Effector memory CD8-positive, alpha-beta T cell (primary cell): ENCODE data around the gene BRWD1.
"Not testable (repeated sequence)": the region's sequence is repeated elsewhere in the genome, so short reads cannot be mapped to it uniquely, and the experiment has no call there.

ENCODE experiments used
- ATAC-seq: fragments of 150-1000 bp; cut with Tn5 transposase; replicated peaks from 2 replicates; pipeline ENCODE4 v1.10.0; 2021; ENCODE audit warnings: mild to moderate bottlenecking, moderate library complexity
- DNase-seq, 3 experiments: peaks; one replicate each; pipeline ENCODE4 v3.0.0; 2021
- H3K27ac Mint-ChIP-seq, 2 donors: one replicate each; pipeline ENCODE4 v1.8.0; 2022; ENCODE audit warnings: mild to moderate bottlenecking in 2 of 2, mixed read lengths in 2 of 2, moderate library complexity in 2 of 2
- H3K27me3 Mint-ChIP-seq, 2 donors: one replicate each; pipeline ENCODE4 v1.8.0; 2022; ENCODE audit warnings: mixed read lengths in 2 of 2
- H3K36me3 Mint-ChIP-seq: one replicate; pipeline ENCODE4 v1.8.0; 2022; ENCODE audit warnings: mild to moderate bottlenecking, moderate library complexity, mixed read lengths; ENCODE audit not compliant: insufficient read depth
- H3K4me1 Mint-ChIP-seq, 2 donors: one replicate each; pipeline ENCODE4 v1.8.0; 2022; ENCODE audit warnings: low read depth in 2 of 2, mixed read lengths in 2 of 2
- H3K4me3 Mint-ChIP-seq, 2 donors: one replicate each; pipeline ENCODE4 v1.8.0; 2022; ENCODE audit warnings: mild to moderate bottlenecking in 2 of 2, mixed read lengths in 2 of 2, moderate library complexity in 2 of 2
- H3K9me3 Mint-ChIP-seq, 2 donors: one replicate each; pipeline ENCODE4 v1.8.0; 2022; ENCODE audit warnings: mixed read lengths in 2 of 2

BRWD1 gene

GRCh38 chr21:39155578-39155977, 157.9 kb downstream of the BRWD1 start:
- no peaks in the 10 kb centered on the region for H3K9me3 Mint-ChIP-seq
- no peak overlapping the region for H3K27ac Mint-ChIP-seq
- DNase-seq (no peak), ATAC-seq (no peak)
- H3K36me3 Mint-ChIP-seq = peaks cover 3% of the 10 kb centered on the region
- no peak overlapping the region for H3K4me3 Mint-ChIP-seq
- H3K27me3 Mint-ChIP-seq = peaks cover 12 to 26% of the 10 kb centered on the region in 2 donors
- no peaks in the 10 kb centered on the region for H3K4me1 Mint-ChIP-seq

DNA sequence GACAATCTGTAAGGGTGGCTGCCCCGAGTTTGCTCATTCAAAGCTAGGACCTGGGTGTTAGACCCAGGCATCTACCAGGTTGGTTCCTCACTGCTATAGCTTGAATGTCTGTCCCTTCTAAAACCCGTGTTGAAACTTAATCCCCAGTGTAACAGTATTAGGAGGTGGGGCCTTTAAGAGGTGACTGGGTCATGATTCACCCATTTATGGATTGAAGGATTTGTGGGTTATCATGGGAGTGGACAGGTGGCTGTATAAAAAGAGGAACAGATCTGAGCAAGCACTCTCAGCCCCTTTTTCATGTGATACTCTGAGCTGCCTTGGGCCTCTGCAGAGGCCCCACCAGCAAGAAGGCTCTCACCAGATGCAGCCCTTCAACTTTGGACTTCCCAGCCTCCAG, 159.6 kb downstream of the BRWD1 start:
- H3K9me3 Mint-ChIP-seq = no peaks in the 10 kb centered on the region
- no peak overlapping the region for H3K4me3 Mint-ChIP-seq
- H3K4me1 Mint-ChIP-seq = no peaks in the 10 kb centered on the region
- no peak overlapping the region for H3K27ac Mint-ChIP-seq
- H3K27me3 Mint-ChIP-seq = peaks cover 22 to 35% of the 10 kb centered on the region in 2 donors
- DNase-seq = no peak
- H3K36me3 Mint-ChIP-seq = peaks cover 3% of the 10 kb centered on the region
- no peak for ATAC-seq

GRCh38 chr21:39153373-39153772, 160.1 kb downstream of the BRWD1 start:
- Mint-ChIP-seq H3K27ac (no peak overlapping the region), H3K36me3 (peaks cover 3% of the 10 kb centered on the region), H3K27me3 (peaks cover 22 to 35% of the 10 kb centered on the region in 2 donors), H3K4me1 (no peaks in the 10 kb centered on the region), H3K9me3 (no peaks in the 10 kb centered on the region), H3K4me3 (no peak overlapping the region)
- no peak for DNase-seq
- ATAC-seq = no peak

- peaks cover 22 to 35% of the 10 kb centered on the region in 2 donors for H3K27me3 Mint-ChIP-seq
- no peaks in the 10 kb centered on the region for H3K9me3 Mint-ChIP-seq
- H3K27ac Mint-ChIP-seq = no peak overlapping the region
- ATAC-seq = no peak
- H3K36me3 Mint-ChIP-seq = peaks cover 3% of the 10 kb centered on the region
- H3K4me3 Mint-ChIP-seq = no peak overlapping the region
- DNase-seq = no peak
- H3K4me1 Mint-ChIP-seq = no peaks in the 10 kb centered on the region
Measured at GRCh38 chr21:39152271-39152670, 161.2 kb downstream of the BRWD1 start.

DNA sequence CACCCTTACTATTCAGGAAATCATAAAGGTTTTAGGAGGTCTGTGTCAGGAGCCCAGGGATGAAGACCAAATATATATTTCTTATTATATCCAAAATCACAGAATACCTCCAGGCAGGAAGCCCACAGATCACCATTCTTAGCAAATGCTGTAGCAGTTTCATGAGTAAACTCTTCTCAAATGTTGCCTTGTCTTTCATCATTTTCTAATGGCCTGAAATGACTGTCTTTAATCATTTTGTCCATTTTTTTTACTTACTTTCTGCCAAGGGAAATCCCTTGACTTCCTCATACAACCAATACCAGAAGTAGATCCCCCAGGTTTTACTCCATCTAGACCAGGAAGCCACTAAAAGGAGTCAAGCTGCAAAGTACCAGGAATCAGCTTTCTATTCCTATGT, 162.6 kb downstream of the BRWD1 start:
- DNase-seq (no peak), ATAC-seq (no peak)
- Mint-ChIP-seq H3K4me1 (no peaks in the 10 kb centered on the region), H3K36me3 (peaks cover 3% of the 10 kb centered on the region), H3K27ac (no peak overlapping the region), H3K27me3 (peaks cover 22 to 35% of the 10 kb centered on the region in 2 donors), H3K9me3 (no peaks in the 10 kb centered on the region), H3K4me3 (no peak overlapping the region)

DNA sequence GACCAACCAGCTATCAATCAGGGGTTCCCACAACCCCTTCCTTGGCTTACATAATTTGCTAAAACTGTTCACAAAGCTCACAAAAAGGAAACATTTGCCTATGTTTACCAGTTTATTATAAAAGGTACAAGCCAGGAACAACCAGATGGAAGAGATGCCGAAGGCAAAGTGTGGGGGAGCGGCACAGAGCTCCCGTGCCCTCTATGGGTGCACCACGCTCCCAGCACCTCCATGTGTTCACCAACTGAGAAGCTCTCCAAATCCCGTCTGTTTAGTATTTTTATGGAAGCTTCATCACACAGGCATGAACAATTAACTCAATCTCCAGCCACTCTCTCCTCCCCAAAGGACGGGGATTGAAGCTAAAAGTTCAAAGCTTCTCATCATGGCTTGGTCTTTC, 163.1 kb downstream of the BRWD1 start:
- DNase-seq = no peak
- no peak for ATAC-seq
- peaks cover 22 to 35% of the 10 kb centered on the region in 2 donors for H3K27me3 Mint-ChIP-seq
- peaks cover 3% of the 10 kb centered on the region for H3K36me3 Mint-ChIP-seq
- H3K4me3 Mint-ChIP-seq = no peak overlapping the region
- H3K4me1 Mint-ChIP-seq = no peaks in the 10 kb centered on the region
- H3K9me3 Mint-ChIP-seq = no peaks in the 10 kb centered on the region
- no peak overlapping the region for H3K27ac Mint-ChIP-seq

GRCh38 chr21:39149882-39150281, 163.6 kb downstream of the BRWD1 start:
- DNase-seq (no peak), ATAC-seq (no peak)
- peaks cover 22 to 35% of the 10 kb centered on the region in 2 donors for H3K27me3 Mint-ChIP-seq
- no peaks in the 10 kb centered on the region for H3K4me1 Mint-ChIP-seq
- H3K27ac Mint-ChIP-seq = no peak overlapping the region
- no peaks in the 10 kb centered on the region for H3K9me3 Mint-ChIP-seq
- H3K4me3 Mint-ChIP-seq = no peak overlapping the region
- peaks cover 3% of the 10 kb centered on the region for H3K36me3 Mint-ChIP-seq

- DNase-seq (no peak), ATAC-seq (no peak)
- Mint-ChIP-seq H3K9me3 (no peaks in the 10 kb centered on the region), H3K27me3 (peaks cover 22 to 35% of the 10 kb centered on the region in 2 donors), H3K36me3 (peaks cover 3% of the 10 kb centered on the region), H3K4me3 (no peak overlapping the region), H3K27ac (no peak overlapping the region), H3K4me1 (peaks cover 0 to under 1% of the 10 kb centered on the region in 2 donors)
Measured at GRCh38 chr21:39148975-39149374, 164.5 kb downstream of the BRWD1 start.

DNA sequence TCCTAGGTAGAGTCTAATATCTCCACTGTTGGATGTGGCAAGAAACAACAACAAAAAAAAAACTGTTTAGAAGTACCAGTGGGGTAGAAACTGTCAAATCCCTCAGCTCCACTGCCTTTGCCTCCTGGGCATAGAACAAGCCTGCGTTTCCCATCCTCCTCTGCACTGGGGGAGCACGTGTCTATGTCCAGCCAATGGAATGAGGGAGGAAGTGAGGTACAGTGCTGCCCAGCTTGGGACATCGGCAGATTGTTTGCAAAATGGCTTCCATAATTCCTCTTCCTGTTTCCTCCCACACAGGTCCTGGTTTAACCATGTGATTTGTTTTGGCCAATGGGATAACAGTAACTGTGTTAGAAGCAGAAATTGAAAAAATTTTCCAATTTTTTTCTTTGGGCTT, 169.2 kb downstream of the BRWD1 start:
- no peak for DNase-seq
- peaks cover 6 to 20% of the 10 kb centered on the region in 2 donors for H3K27me3 Mint-ChIP-seq
- peaks cover 0 to 3% of the 10 kb centered on the region in 2 donors for H3K4me1 Mint-ChIP-seq
- H3K27ac Mint-ChIP-seq = no peak overlapping the region
- no peak for ATAC-seq
- no peak overlapping the region for H3K4me3 Mint-ChIP-seq
- no peaks in the 10 kb centered on the region for H3K9me3 Mint-ChIP-seq
- H3K36me3 Mint-ChIP-seq = no peaks in the 10 kb centered on the region

DNA sequence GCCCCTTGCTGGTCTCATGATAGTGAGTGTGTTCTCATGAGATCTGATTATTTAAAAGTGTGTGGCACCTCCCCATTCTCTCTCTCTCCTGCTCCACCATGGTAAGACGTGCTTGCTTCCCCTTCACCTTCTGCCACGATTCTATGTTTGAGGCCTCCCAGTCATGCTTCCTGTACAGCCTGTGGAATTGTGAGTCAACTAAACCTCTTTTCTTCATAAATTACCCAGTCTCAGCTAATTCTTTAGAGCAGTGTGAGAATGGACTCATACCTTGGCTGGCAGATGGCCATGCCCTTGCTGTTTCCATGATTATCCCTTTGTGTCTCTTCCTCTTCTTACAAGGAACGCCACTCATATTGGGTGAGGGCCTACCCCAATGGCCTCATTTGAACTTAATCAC, 170.5 kb downstream of the BRWD1 start:
- Mint-ChIP-seq H3K27ac (no peak overlapping the region), H3K27me3 (peaks cover 6 to 20% of the 10 kb centered on the region in 2 donors), H3K36me3 (no peaks in the 10 kb centered on the region), H3K4me3 (no peak overlapping the region), H3K4me1 (peaks cover 0 to 3% of the 10 kb centered on the region in 2 donors), H3K9me3 (no peaks in the 10 kb centered on the region)
- no peak for ATAC-seq
- no peak for DNase-seq

GRCh38 chr21:39141502-39141901, 171.9 kb downstream of the BRWD1 start:
- no peaks in the 10 kb centered on the region for H3K36me3 Mint-ChIP-seq
- peaks cover 0 to 3% of the 10 kb centered on the region in 2 donors for H3K4me1 Mint-ChIP-seq
- no peak for ATAC-seq
- H3K27ac Mint-ChIP-seq = no peak overlapping the region
- no peaks in the 10 kb centered on the region for H3K9me3 Mint-ChIP-seq
- peaks cover 6 to 20% of the 10 kb centered on the region in 2 donors for H3K27me3 Mint-ChIP-seq
- no peak overlapping the region for H3K4me3 Mint-ChIP-seq
- no peak for DNase-seq

GRCh38 chr21:39137248-39138178, 175.9 kb downstream of the BRWD1 start:
- no peak overlapping the region for H3K27ac Mint-ChIP-seq
- H3K36me3 Mint-ChIP-seq = no peaks in the 10 kb centered on the region
- H3K4me1 Mint-ChIP-seq = no peaks in the 10 kb centered on the region
- H3K9me3 Mint-ChIP-seq = no peaks in the 10 kb centered on the region
- no peak overlapping the region for H3K4me3 Mint-ChIP-seq
- DNase-seq (no peak), ATAC-seq (no peak)
- peaks cover 6 to 20% of the 10 kb centered on the region in 2 donors for H3K27me3 Mint-ChIP-seq

- Mint-ChIP-seq H3K4me1 (no peaks in the 10 kb centered on the region), H3K27me3 (peaks cover 6 to 17% of the 10 kb centered on the region in 2 donors), H3K9me3 (no peaks in the 10 kb centered on the region), H3K36me3 (no peaks in the 10 kb centered on the region), H3K4me3 (no peak overlapping the region), H3K27ac (no peak overlapping the region)
- DNase-seq (no peak), ATAC-seq (no peak)
Measured at GRCh38 chr21:39136711-39137110, 176.7 kb downstream of the BRWD1 start.

GRCh38 chr21:39136138-39136537, 177.3 kb downstream of the BRWD1 start:
- peaks cover 6 to 11% of the 10 kb centered on the region in 2 donors for H3K27me3 Mint-ChIP-seq
- not testable (repeated sequence) for H3K27ac Mint-ChIP-seq, H3K4me1 Mint-ChIP-seq, H3K4me3 Mint-ChIP-seq, ATAC-seq, DNase-seq, H3K36me3 Mint-ChIP-seq, H3K9me3 Mint-ChIP-seq
